ENCODE measurements around the gene ATF4. TPM values are rescaled to one million over a fixed set of nuclear protein-coding genes. Genes with fewer than 3 reads are reported as not detected.
"Not testable (repeated sequence)": the region's sequence is repeated elsewhere in the genome, so short reads cannot be mapped to it uniquely, and the experiment has no call there.

The ATF4 gene
- total RNA-seq, 1 experiment from 2014 or later = 466 TPM

DNA sequence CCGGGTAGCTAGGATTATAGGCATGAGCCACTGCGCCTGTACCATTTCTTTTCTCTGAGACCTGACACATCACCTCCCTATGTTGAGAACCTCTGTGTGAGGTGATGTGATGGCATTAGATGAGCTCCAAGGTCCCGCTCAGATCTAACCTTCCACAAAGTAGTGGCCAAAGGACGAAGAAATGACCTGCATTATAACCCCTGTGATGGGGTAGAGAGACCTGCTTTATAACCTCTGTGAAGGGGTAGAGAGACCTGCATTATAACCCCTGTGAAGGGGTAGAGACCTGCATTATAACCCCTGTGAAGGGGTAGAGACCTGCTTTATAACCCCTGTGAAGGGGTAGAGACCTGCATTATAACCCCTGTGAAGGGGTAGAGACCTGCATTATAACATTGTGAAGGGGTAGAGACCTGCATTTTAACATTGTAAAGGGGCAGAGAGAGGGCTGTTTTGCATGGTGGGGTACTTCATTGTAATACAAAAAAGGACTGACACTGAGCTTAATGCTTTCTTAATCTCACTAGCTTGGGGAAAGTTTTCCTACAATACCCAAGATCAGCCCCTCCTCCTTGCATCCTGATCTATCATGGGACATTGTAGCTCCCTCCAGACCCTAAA is 9.7 kb upstream of the ATF4 start:
- DNase-seq (ENCODE audit: low read depth) = no peak

- DNase-seq (ENCODE audit: low read depth) = no peak
These were observed 9.1 kb upstream of the ATF4 start for GRCh38 chr22:39511226-39511625.

- no peak for DNase-seq (ENCODE audit: low read depth)
These were observed 8.3 kb upstream of the ATF4 start for GRCh38 chr22:39512026-39512425.

DNA sequence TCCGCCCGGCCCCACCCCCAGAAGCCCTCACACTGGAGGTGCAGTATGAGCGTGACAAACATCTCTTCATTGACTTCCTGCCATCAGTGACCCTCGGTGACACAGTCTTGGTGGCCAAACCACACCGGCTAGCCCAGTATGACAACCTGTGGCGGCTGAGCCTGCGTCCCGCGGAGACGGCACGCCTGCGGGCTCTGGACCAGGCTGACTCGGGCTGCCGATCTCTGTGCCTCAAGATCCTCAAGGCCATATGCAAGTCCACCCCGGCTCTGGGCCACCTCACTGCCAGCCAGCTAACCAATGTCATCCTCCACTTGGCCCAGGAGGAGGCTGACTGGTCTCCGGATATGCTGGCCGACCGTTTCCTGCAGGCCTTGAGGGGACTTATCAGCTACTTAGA is 6.6 kb upstream of the ATF4 start:
- no peak for DNase-seq (ENCODE audit: low read depth)

- DNase-seq (ENCODE audit: low read depth) = no peak
These were observed 5.9 kb upstream of the ATF4 start for GRCh38 chr22:39514373-39514973.

- no peak for DNase-seq (ENCODE audit: low read depth)
These were observed 4.9 kb upstream of the ATF4 start for GRCh38 chr22:39515266-39516050.

- DNase-seq (ENCODE audit: low read depth) = no peak
These were observed 2.9 kb upstream of the ATF4 start for GRCh38 chr22:39517470-39517869.

DNA sequence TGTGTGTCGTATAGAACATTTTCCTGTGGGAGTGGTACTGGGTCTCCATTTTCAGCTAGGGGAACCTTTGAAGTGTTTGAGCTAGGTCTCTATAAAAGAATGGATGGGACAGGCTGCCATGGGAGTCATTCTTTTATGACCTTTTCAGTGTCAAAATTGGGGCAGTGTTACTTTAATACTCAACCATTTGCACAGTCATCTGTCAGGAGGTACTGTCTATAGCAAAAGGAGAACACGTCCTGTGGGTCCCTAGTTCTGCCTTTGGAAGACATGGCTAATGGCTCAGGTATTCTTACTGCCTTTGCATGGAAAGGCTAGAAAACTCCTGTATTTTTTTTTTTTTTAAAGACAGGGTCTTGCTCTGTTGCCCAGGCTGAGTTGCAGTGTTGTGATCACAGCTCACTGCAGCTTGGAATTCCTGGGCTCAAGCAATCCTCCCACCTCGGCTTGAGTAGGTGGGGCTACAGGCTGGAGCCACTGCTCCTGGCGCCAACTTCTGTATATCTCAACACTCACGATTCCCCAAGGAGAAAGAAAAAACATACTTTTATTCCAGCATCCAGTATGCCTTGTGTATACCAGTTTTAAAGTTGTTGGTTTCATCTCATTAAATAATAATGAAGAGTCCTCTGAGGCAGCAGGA is 2.1 kb upstream of the ATF4 start:
- no peak for DNase-seq (ENCODE audit: low read depth)

DNA sequence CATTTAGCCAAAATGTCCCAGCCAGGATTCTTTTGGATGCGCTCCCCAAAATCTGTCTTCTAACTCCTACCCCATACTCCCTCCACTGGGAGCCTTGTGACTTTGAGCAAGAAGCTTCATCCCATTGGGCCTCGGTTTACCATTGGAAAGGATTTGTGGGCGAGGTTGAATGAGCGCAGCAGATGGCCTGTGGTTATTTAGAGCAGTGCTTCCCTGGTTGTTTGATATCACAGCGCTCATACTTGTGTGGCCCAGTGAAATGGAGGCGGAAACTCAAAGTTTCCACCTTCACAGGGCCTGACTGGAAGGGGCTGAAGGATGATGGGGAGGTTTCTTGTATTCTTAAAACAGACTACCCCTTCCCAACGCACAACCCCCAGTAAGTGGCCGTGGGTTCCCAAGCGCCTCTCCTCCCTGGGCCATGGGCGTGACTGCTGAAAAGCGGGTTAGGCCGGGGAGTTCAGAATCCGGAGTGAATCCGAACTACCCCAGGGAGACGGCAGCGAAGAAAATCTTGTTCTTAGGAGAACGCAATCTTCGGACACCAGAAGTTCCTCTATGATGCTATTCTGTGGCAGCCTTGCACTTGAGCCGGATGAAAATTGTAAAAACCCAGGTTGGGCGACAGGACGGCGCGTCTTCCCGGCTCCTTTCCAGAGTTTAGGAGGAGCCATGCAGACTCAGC is 1.2 kb upstream of the ATF4 start:
- no peak for DNase-seq (ENCODE audit: low read depth)

- DNase-seq (ENCODE audit: low read depth) = peak; percentile 98
These were observed 609 bp upstream of the ATF4 start for GRCh38 chr22:39519681-39520225.

- peak; percentile 71 for DNase-seq (ENCODE audit: low read depth)
These were observed 934 bp downstream of the ATF4 start for GRCh38 chr22:39521106-39521885.

- not testable (repeated sequence) for DNase-seq (ENCODE audit: low read depth)
These were observed 1.7 kb downstream of the ATF4 start for GRCh38 chr22:39522091-39522490.

DNA sequence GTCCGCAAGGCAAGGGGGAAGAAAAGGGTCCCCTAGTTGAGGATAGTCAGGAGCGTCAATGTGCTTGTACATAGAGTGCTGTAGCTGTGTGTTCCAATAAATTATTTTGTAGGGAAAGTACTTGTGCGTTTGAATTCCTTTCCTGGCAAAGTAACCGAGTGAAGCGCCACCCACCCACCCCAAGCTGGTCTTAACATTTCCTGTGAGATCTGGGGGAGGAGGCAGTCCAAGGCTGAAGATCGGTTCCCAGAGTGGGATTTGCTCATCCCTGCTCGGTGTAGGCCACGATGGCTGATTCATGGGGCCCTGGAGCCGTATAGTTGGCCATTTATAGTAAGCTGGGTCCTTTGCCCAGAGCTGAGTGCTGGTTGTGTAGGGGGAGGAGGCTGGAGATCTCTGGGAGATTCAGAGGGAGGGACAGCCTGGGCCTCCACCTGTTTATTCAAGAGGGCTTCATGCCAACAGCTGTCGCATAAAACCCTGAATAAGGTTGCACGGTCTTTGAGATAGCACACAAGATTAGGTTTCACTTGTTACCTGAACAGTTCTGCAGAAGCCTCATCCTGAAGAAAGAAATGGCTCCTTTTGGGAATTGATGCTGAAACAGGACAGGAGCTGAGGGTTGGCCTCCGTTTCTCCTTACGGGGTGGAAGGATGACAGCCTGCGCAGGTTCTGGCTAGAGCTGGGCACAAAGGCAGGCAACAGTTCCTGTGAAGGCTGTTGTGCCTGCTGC is 2.4 kb downstream of the ATF4 start:
- DNase-seq (ENCODE audit: low read depth) = peak; percentile 48

DNA sequence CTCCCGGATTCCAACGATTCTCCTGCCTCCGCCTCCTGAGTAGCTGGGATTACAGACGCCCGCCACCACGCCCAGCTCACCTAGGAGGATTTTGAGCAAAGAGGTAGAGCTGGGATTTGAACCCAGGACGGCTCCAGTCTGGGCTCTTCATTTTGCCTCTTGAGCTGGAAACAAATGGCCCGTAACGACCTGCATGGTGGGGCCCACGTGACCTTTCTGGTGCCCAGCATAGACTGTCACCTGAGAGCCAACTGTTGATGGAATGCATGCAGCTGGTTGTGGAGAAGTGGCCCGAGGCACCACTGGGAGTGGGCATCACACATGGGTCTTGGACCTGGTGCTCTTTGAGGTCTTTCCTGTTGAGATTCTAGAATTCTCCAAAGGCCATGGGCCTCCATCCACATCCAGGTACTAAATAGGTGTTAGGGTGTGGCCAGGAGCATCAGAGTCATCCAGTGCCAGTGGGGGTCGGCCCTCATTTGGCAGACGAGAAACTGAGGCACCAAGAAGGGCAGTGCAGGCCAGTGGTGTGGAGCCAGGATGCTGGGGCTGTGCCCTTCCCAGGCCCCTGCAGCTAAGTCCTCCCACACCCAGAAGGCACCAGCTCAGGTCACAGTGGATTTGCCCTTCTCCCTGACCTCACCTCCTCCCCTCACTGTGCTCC is 3.9 kb downstream of the ATF4 start:
- DNase-seq (ENCODE audit: low read depth) = no peak

DNA sequence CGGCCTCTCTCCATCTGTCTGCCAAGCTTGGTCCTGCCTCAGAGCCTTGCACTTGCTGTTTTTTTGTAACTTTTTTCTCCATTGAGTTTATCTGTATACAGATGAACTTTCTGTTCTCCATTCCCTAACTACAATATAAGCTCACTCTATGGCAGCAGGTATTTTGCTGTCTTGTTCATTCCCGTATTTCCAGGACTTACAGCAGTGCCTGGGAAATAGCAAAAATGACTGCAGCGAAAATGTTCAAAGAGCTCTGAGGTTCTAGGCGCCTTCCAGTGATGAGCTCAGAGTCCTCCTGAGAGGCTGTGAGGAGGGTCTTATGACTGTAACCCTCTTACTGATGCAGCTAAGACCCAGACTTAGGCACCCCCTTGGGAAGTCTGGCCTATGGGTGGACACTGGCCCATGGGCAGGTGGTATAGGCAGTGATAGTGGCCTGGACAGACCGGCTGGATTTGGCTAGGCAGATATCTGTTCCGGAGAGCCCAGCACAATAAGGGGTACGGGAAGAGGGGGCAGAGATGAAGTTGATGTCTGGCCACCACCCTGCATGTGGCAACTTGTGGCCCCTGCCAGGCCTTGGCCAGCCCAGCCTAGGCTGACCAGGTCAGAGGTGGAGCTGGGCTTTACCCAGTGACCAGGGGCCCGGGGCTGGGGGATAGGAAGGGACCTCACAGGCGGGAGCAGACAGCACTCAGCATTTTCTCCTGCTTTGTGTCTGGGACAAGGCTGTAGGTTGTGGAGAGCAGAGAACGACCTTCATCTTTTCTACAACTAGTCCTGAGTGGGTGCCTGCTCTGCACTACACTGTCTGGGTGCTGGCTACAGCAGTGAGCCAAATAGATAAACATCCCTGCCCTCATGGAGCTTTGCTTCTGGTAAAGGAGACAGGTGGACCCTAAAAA is 4.6 kb downstream of the ATF4 start:
- no peak for DNase-seq (ENCODE audit: low read depth)

DNA sequence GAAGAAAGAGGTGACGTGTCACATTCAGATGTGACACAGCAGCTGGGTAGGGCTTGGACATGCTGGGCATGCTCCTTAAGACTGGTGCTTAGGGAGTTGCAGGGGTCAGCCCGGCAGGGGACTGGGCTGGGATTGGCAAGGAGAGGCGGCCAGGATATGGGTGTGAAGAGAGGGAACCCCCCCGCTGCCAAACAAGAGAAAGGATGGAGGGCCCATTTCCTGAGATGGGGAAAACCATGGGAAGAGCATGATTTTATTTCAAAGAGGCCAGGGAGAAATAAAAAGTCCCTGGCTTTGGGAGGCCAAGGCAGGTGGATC is 5.3 kb downstream of the ATF4 start:
- no peak for DNase-seq (ENCODE audit: low read depth)

GRCh38 chr22:39526736-39527171 is 6.4 kb downstream of the ATF4 start:
- DNase-seq (ENCODE audit: low read depth) = peak; percentile 42

GRCh38 chr22:39527481-39527961 is 7.2 kb downstream of the ATF4 start:
- DNase-seq (ENCODE audit: low read depth) = no peak
